Tibial artery (tissue), 4 donors: ENCODE results near the gene MTREX.

Source experiments
- DNase-seq, 2 donors: peaks; one replicate each; pipeline ENCODE4 v3.0.0-alpha.2; 2019
- H3K27ac ChIP-seq, 2 donors: fragments of 200-600 bp; sonication (generic) in 1 of 2; 1 replicate in 1 of 2; 2 replicates in 1 of 2; pipeline ENCODE4 v1.5.1; 2018 to 2019; ENCODE audit warnings: mild to moderate bottlenecking in 1 of 2
- H3K27me3 ChIP-seq, 2 donors: fragments of 200-600 bp; sonication (generic) in 1 of 2; one replicate each; pipeline versions ENCODE4 v1.5.1 to v1.6.0; 2016 to 2019
- H3K36me3 ChIP-seq, 3 donors: fragments of 200-600 bp; sonication (generic) in 2 of 3; one replicate each; pipeline ENCODE4 v1.5.1; 2016 to 2019; ENCODE audit warnings: mild to moderate bottlenecking in 2 of 3
- H3K4me1 ChIP-seq, 4 donors: fragments of 200-600 bp; sonication (generic) in 2 of 4; 1 replicate in 3 of 4; 2 replicates in 1 of 4; pipeline ENCODE4 v1.5.1; 2016 to 2019
- H3K4me3 ChIP-seq, 2 donors: fragments of 200-600 bp; sonication (generic) in 1 of 2; 1 replicate in 1 of 2; 2 replicates in 1 of 2; pipeline ENCODE4 v1.5.1; 2018 to 2019; ENCODE audit warnings: mild to moderate bottlenecking in 2 of 2
- H3K9me3 ChIP-seq, 3 donors: fragments of 200-600 bp; sonication (generic) in 1 of 3; one replicate each; pipeline ENCODE4 v1.5.1; 2016 to 2019
- CTCF ChIP-seq, 2 experiments: fragments of 200-600 bp in 1 of 2; fragments of 450-650 bp in 1 of 2; IDR thresholded peaks; one replicate each; pipeline ENCODE4 v1.5.1; 2017 to 2019; ENCODE audit warnings: antibody characterized with exemption in 2 of 2, mild to moderate bottlenecking in 1 of 2, moderate library complexity in 1 of 2
- intact Hi-C: fragments of 100-400 bp; cut with DNase I; formaldehyde crosslinking; loops from one replicate; pipeline ENCODE4 v1.15.0; 2023; ENCODE audit warnings: low total_unique reads

MTREX gene

GRCh38 chr5:55364537-55365055 is 56.8 kb downstream of the MTREX start:
- DNase-seq: no peak
- Histone ChIP-seq H3K4me1 (peaks cover 0 to 4% (median 0%) of the 10 kb centered on the region in 4 donors), H3K27me3 (no peaks in the 10 kb centered on the region), H3K27ac (no peak overlapping the region), H3K4me3 (no peak overlapping the region), H3K36me3 (peaks cover 21 to 38% (median 27%) of the 10 kb centered on the region in 3 donors), H3K9me3 (no peaks in the 10 kb centered on the region)
- intact Hi-C loops: no loop called here
- no peak for TF ChIP-seq CTCF (IDR thresholded peaks at IDR 0.05)

GRCh38 chr5:55370291-55370925 is 62.6 kb downstream of the MTREX start:
- no peaks in the 10 kb centered on the region for H3K4me1 ChIP-seq
- no peak for DNase-seq
- TF ChIP-seq CTCF (IDR thresholded peaks at IDR 0.05): no peak
- H3K27me3 ChIP-seq: no peaks in the 10 kb centered on the region
- H3K9me3 ChIP-seq: no peaks in the 10 kb centered on the region
- H3K4me3 ChIP-seq: no peak overlapping the region
- intact Hi-C loops: no loop called here
- no peak overlapping the region for H3K27ac ChIP-seq
- H3K36me3 ChIP-seq: peaks cover 37 to 53% (median 46%) of the 10 kb centered on the region in 3 donors

GRCh38 chr5:55371145-55371544 is 63.4 kb downstream of the MTREX start:
- intact Hi-C loops: no loop called here
- no peak for TF ChIP-seq CTCF (IDR thresholded peaks at IDR 0.05)
- Histone ChIP-seq H3K4me3 (no peak overlapping the region), H3K36me3 (peaks cover 37 to 51% (median 46%) of the 10 kb centered on the region in 3 donors), H3K9me3 (no peaks in the 10 kb centered on the region), H3K27ac (no peak overlapping the region), H3K4me1 (no peaks in the 10 kb centered on the region), H3K27me3 (no peaks in the 10 kb centered on the region)
- no peak for DNase-seq

- Histone ChIP-seq H3K4me1 (no peaks in the 10 kb centered on the region), H3K36me3 (peaks cover 27 to 44% (median 34%) of the 10 kb centered on the region in 3 donors), H3K4me3 (no peak overlapping the region), H3K27ac (no peak overlapping the region), H3K27me3 (no peaks in the 10 kb centered on the region), H3K9me3 (no peaks in the 10 kb centered on the region)
- intact Hi-C loops: no loop called here
- TF ChIP-seq CTCF (IDR thresholded peaks at IDR 0.05): no peak
- DNase-seq: no peak
Observed at GRCh38 chr5:55372130-55372925, 64.5 kb downstream of the MTREX start.

DNA sequence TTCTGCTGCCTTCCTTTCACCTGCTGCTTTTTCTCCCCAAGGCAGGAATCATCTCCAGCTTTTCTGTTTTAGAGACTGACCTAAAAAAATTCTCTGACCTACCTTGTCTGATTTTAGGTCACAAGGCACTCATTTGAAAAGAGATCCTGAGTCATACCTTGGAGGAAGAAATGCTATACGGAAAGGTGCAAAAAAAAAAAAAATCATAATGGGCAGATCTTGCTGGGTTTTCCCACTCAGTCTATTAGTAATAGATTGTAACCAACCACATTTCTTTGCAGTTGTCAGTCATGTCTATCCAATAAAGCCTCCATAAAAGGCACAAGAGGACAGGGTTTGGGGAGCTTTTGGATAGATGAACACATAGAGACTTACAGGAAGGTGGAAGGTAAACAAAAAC is 70.0 kb downstream of the MTREX start:
- no peak overlapping the region for H3K4me3 ChIP-seq
- no peaks in the 10 kb centered on the region for H3K27me3 ChIP-seq
- no peak for TF ChIP-seq CTCF (IDR thresholded peaks at IDR 0.05)
- intact Hi-C loops: no loop called here
- peaks cover 0 to 3% (median 0%) of the 10 kb centered on the region in 4 donors for H3K4me1 ChIP-seq
- DNase-seq: no peak
- peaks cover 0 to 4% (median 2%) of the 10 kb centered on the region in 3 donors for H3K9me3 ChIP-seq
- no peak overlapping the region for H3K27ac ChIP-seq
- peaks cover 16 to 45% (median 38%) of the 10 kb centered on the region in 3 donors for H3K36me3 ChIP-seq
